H54 (cell line): ENCODE measurements around the gene WBP11.

ENCODE experiments used
- DNase-seq: peaks from one replicate; pipeline ENCODE4 v3.0.0; 2011; ENCODE audit warnings: low spot score, mixed read lengths; ENCODE audit not compliant: insufficient read length
- FAIRE-seq: peaks from 3 replicates; lab custom pipeline; 2011; peaks lifted over from hg19 to GRCh38; lab: Jason Lieb, UNC
- POLR2A ChIP-seq: IDR thresholded peaks from 2 replicates; pipeline ENCODE4 v1.6.1; 2011; ENCODE audit warnings: low read depth, mild to moderate bottlenecking, low read length

WBP11 gene

DNA sequence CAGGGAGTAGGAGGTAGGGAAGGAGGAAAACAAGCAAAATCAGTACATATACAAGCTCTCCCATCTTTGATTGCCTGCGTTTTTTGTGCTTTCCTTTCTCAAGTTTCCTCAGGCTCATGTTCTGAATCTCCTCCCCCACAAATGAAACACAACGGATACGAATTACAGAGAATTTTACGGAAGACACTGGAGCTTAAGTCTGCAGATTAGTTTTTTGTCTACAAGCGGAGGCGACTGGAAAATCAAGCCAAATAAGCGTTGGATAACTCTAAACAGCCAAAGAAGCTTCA lies 612 bp downstream of the WBP11 start:
- DNase-seq (no peak), FAIRE-seq (no peak)
- TF ChIP-seq POLR2A: no peak

DNA sequence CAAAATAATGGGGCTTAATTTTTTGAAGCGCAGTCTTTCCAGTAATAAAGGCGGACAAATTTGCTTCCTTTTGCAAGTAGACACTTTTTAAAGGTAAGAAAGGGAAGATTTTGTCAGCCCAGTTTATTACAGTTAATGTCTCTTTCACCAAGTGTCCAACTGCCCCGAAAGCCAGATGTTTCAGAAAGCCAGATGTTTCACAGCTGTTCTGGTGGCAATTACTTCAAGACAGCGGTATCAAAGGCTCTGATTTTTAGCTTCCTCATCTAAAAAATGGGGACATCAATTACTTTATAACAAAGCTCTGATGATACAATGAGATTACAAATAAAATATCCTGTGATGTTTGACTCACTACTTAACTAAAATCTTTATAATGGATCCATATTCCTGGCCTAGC lies 1.0 kb downstream of the WBP11 start:
- TF ChIP-seq POLR2A: no peak
- FAIRE-seq: no peak

DNA sequence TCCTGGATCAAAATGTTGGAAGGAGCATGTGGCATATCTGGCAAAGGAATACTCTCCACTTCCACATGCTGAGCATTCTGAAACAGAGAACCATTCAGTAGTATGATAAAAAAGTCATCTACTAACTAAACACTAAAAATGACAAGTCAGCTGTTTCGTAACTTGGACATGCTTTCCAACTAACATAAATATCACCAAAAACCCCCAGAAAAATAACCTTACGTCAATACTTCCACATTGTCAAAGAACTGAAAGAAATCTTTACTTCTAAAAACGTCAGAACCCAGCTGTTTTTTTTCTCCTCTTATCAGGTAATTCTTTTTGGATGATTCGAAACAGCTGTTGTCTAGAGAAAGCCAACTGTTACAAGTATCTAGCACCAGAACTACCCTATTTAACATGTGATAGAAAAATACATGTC lies 8.2 kb downstream of the WBP11 start:
- no peak for TF ChIP-seq POLR2A
- DNase-seq: no peak
- FAIRE-seq: no peak

More for the DNA sequence above, 1.0 kb downstream of the WBP11 start:
- no peak for DNase-seq

DNA sequence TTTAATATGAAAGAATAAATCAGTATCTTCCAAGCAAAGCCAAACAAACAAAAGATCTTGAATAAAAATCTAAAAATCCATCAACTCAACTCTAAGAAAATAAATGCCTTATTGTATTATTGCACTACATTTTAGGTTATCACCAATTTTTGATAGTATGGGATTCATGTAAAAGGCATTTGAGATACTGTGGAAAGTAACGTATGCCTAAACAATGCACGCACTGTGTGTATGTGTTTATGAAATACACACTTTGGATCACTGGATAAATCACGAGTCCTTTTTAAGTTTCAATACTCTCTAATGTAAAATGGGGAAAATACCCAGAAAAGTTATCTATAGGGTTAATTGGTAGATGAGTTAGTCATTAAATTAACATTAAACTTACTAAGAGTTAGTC lies 17.7 kb downstream of the WBP11 start:
- no peak for TF ChIP-seq POLR2A
- no peak for FAIRE-seq
- DNase-seq: no peak

DNA sequence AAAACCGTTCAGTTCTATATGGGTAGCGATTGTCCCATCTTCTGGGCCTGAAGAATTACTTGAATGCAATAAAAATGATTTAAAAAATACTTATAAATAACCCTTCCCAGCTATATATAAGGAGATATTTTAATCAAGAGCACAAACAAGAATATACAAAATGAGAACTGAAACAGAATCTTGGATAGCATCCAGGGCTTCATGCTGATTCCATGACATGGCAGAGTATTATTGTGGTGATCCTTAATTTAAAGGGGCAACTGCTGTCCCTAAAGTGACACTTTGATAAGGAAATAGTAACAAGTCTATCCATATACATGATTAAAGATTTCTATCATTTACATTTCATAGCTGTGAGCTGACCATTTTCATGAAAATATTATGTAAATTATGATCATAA lies 18.8 kb downstream of the WBP11 start:
- DNase-seq: no peak
- no peak for TF ChIP-seq POLR2A

DNA sequence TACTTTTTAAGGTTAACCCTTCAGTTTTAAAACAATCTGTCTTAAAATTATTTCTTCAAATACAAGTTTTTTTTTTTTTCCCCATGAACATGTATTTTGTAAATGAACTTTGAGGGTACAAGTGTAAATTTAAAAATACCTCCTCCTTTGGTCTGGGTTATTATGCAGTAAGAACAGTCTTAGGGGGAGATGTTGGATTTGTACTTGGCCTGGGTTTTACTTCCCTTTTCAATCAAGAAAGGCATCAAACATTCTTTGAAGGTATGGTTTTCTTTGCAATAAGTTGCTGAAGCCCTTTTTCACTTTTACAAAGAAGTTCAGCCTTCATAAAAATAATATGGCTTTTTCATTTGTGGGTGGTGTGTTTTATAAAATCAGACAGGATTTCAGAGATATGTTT lies 20.5 kb downstream of the WBP11 start:
- DNase-seq (no peak), FAIRE-seq (no peak)
- TF ChIP-seq POLR2A: no peak

More for the DNA sequence above, 18.8 kb downstream of the WBP11 start:
- FAIRE-seq: no peak

DNA sequence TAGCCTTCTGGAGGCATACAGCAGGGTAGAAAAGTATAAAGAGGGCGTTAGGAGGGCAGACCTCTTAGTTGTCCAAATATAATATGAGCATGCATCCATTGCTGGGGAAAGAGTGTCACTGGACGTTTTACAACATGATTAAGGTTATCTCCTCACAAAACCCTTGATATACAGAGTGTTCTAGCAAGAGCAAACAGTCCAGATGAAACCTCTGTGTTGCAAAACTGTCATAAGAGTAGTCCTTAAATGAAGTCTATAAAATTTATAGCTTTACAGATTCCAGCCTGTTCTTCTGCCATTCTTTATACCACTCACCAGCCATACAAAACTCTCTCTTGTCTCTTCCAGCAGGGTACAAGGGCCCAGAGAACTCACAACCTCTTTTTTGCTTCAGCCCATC lies 21.7 kb downstream of the WBP11 start:
- no peak for DNase-seq
- FAIRE-seq: no peak
- TF ChIP-seq POLR2A: no peak

DNA sequence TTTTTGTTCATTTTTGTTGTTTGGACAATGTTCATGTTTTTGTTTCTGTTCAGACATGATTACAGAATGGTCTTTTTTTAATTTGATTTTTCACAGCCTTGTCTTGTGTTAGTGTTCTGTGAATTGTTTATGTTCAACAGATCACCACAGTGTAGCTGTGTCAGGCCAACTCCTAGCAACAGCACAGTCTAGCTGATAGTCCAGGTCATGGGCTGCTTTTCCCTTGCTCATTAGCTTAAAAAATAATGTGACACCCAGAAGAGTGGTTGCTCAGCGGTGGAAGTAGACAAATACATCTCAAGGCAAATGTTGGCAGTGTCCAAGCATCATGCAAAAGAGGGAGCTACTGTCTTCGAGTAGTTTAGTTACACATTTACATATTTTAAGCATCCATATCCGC lies 22.4 kb downstream of the WBP11 start:
- DNase-seq (no peak), FAIRE-seq (peak; percentile 75)
- no peak for TF ChIP-seq POLR2A

DNA sequence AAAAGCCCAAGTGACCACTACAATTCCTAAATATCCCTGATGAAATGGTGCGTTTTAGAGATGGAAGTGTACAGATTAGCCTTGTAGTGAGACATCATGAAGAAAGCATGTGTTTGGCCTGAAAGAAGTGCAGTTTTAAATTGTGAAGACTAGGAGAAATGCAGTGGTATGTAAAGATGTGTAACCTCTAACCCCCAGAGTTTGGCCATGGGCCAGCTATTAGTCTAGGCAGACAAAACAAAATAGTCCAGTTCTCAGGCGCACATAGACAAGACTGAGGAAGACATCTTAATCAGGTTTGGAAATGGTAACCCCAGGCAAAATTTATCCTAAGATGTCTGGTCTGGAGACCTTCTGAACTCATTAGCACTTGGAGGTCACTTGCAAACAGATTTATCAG lies 23.4 kb downstream of the WBP11 start:
- FAIRE-seq (no peak), DNase-seq (no peak)
- no peak for TF ChIP-seq POLR2A

DNA sequence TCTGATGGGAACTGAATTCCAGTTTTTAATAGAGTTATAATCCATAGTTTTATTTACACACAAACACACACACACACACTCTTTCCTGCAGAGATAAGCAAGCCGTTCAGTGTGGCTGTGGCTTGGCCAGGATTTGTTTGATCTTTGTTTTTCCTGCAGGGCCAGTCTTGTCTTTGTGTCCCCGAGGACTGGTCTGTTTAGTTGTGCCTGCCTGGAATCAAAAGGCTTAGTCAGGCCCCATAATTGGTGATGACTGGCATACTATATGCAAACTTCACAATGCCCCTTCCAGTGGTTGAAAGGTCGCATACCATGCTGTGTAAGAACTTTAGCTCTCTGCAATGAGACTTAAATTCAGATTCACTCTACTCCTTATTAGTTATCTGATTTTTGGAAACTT lies 26.0 kb downstream of the WBP11 start:
- no peak for FAIRE-seq
- no peak for TF ChIP-seq POLR2A
- DNase-seq: no peak

DNA sequence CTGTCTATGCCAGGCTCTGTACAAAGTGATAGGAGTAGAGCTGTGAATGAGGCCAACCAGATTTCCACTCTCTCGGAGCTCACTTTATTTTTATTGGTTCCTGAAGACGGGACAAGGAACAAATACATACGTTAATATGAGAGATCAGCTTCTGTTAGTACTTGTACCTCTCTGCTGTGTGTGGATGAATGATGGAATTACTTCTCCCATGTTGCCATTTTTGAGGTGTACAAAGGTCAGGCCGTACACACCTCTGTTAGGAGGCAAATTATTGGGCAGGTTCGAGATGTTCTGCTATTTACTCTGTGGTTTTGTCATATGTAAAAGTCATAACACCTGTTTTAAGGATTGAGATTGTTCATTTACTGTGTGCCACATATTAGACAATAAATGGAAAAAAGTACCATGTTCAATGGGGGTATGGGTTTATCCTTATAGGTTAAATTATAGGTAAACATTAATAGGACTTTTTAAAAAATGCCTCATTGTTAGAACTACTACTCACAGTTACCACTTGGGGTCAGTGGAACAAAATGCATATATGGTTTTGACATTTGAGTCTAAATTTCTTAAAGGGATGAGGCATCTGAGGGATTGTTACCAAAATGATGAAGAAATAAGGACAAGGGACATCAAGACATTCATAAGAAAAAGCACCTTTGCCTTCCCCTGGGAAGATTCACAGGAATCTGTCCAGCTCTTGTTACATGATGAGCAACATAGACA lies 26.9 kb downstream of the WBP11 start:
- TF ChIP-seq POLR2A: no peak
- FAIRE-seq: peak; percentile 23
- no peak for DNase-seq

DNA sequence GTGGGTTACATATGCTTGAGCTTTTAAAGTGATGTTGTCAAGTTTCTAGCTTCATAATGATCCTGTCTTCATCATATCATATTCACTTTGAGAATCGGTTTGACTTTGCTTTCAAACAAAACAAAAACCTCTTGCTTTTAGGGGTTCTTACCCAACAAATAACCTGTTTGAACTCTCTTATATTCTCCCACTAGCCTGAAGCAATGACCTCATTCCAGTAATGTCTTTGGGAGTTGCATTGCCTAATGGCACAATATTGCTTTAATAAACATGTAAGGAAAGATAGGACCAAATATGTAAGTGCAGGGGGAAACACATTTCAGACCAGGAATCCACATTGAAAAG lies 27.7 kb downstream of the WBP11 start:
- DNase-seq (no peak), FAIRE-seq (no peak)
- no peak for TF ChIP-seq POLR2A

DNA sequence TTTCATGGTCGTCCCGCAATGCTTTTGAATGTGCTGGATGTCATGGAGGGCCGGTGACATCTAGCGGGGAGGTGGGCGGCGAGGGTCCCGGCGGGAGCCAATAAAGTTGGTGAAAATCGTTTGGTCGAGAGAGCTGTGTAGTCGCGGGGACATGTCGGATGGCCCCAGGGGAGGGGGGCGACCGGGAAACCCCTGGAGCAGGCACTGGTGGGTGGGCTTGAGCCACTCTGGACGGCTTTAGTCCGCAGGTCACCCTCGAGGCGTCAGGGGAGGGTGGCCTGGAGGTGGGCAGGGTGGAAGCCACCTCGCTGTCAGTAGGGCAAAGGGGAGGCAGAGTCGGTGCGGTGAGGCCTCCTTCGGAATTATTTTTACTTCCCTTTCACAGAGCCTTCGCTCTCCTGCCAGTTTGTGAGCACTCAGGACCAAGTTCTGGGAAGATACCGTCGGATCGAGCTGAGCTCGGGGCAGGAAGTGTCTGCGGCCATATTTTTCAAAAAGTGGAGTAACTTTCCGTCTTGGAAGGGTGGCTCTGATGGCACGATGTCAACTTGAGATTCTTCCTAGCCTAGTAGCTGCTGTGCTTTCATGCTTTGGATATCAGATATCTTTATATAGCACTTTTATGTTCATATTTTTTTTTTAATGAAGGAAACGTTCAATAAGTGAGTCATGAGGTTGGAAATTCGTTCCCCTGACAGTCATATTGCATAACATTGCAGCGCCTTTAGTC lies 28.2 kb downstream of the WBP11 start:
- DNase-seq: no peak
- FAIRE-seq: no peak
- TF ChIP-seq POLR2A: no peak

DNA sequence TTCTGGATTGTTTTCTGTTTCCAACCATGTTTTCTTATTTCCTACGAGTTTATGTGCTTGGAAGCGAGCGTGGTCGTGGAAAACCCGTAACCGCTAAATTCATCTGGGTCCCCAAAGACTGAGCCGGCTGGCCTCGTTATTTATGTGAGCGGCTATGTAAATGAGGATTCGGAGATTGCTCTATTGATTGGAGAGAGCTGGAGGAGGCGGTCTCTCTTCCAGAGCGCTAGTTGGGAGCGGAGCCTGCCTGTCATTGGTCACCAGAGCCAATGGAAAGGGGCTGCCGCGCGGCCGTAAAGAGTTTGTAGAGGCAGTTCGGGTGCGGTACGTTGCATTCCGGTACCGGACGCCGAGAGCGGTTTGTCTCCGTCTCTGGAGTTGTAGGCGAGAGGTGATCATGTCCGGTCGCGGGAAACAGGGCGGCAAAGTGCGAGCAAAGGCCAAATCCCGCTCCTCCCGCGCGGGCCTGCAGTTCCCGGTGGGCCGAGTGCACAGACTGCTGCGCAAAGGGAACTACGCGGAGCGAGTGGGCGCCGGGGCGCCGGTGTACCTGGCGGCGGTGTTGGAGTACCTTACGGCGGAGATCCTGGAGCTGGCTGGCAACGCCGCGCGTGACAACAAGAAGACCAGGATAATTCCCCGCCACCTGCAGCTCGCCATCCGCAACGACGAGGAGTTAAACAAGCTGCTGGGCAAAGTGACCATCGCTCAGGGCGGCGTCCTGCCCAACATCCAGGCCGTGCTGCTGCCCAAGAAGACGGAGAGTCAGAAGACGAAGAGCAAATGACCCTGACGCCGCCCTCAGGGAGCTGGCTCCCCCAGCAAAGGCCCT lies 29.0 kb downstream of the WBP11 start:
- no peak for TF ChIP-seq POLR2A
- FAIRE-seq (no peak), DNase-seq (no peak)

DNA sequence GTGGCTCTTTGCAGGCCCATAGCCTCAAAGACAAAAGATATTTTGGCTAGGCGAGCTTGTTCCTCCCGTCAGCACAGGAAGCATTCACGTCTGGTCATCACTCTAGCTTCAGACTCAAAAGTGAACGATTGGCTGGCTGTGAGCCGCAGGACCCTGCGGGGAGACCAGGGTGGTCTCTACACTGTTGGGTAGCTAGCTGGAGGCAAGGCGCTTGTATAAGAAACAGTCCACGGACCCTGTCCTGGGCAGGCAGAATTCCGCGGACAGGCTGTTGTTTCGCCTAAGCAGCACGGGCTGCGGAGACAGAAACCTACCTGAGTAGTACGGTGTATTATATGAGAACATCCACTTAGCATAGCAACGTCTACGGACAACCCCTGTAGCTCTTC lies 29.6 kb downstream of the WBP11 start:
- TF ChIP-seq POLR2A: no peak
- DNase-seq: no peak
- FAIRE-seq: no peak
